ENCODE data around the gene KCNK16.

The KCNK16 gene

DNA sequence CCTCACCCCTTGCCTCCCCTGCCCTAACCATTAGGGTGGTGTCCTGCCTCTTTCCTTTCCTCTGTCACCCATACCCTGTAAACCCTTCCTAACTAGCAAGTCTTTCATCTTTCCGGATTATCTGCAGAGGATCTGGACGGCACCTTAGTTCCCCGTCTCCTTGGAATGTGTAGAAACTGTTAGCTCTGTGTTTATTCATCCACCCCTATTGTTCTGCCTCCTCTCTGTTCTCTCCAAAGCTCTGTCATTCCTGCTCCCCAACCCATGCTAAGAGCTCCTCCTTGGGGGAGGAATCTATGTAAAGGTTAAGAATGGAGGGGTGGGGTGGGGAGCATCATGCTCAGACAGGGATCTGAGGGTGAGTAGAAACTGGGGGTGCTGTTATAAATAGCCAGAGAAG lies 53.8 kb downstream of the KCNK16 start:
- no peak for TF ChIP-seq POLR2A (IDR thresholded peaks at IDR 0.05; ENCODE audit: low read depth, low read length)
- DNase-seq (ENCODE audit: insufficient read length, low spot score): no peak

DNA sequence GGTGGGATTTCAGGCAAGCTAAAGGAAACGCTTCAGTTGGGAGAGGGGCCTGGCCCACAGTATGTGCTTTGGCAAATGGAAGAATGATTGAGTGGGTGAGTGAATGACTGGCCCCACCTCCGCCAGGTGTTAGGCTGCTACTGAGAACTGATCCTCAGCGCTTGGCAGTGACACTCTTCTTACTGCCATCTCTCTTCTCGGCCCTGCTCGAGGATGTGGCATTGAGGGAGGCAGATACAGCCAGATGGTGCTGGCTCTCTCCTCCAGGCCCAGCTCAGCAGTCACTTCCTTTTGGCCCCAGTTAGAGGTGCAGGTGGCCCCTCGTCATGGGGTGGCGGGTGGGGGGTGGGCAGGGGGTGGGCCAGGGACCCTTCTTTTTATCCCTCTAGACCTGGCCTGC lies 54.3 kb downstream of the KCNK16 start:
- TF ChIP-seq POLR2A (IDR thresholded peaks at IDR 0.05; ENCODE audit: low read depth, low read length): no peak
- DNase-seq (ENCODE audit: insufficient read length, low spot score) (no peak), FAIRE-seq (no peak)

More for the DNA sequence above, 53.8 kb downstream of the KCNK16 start:
- FAIRE-seq: no peak

DNA sequence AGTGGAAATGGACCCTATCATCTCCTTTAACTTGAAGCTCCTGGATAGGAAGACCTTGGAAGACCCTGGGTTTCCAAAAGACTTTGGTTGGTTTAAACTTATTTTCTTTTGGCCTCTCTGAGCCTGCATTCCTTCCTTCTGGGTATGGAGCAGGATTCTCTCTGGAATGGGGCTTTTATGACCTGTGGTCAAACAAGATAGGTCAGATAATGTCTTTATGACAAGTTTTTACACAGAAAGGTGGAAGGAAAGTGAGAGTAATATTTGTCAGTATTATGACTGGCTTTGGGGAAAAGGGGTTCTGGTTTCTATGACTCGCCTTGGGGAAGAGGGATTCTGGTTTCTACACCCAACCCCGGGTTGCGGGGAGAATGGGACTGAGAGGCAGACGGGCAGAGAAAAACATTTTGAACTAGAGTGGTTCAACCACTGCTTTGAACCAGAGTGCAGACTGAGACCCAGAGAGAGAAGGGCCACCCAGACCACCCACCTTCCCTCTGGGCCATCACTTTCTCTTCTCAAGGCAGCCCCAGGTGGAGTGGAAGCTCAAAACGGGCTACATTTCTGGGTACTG lies 55.6 kb downstream of the KCNK16 start:
- FAIRE-seq (no peak), DNase-seq (ENCODE audit: insufficient read length, low spot score) (no peak)
- no peak for TF ChIP-seq POLR2A (IDR thresholded peaks at IDR 0.05; ENCODE audit: low read depth, low read length)

DNA sequence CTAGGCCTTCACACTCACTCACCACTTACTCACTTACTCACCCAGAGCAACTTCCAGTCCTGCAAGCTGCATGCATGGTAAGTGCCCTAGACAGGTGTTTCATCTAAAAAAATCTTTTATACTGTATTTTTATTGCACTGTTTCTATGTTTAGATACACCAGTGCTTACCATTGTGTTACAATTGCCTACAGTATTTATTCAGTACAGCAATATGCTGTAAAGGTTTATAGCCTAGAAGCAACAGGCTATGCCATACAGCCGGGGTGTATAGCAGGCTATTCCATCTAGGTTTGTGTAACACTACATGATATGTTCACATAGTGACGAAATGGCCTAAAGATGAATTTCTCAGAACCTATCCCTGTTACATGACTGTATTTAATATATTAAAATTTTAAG lies 56.1 kb downstream of the KCNK16 start:
- FAIRE-seq (no peak), DNase-seq (ENCODE audit: insufficient read length, low spot score) (no peak)
- TF ChIP-seq POLR2A (IDR thresholded peaks at IDR 0.05; ENCODE audit: low read depth, low read length): no peak

All from H54 (cell line).